GM21390 (cell line): ENCODE measurements around the gene C3.
"Not testable (repeated sequence)": the region's sequence is repeated elsewhere in the genome, so short reads cannot be mapped to it uniquely, and the experiment has no call there.

Experiments used
- ATAC-seq: cut with Tn5 transposase; IDR thresholded peaks from one replicate; pipeline ENCODE4 v1.9.1; 2021; ENCODE audit not compliant: unreplicated experiment

C3 gene

DNA sequence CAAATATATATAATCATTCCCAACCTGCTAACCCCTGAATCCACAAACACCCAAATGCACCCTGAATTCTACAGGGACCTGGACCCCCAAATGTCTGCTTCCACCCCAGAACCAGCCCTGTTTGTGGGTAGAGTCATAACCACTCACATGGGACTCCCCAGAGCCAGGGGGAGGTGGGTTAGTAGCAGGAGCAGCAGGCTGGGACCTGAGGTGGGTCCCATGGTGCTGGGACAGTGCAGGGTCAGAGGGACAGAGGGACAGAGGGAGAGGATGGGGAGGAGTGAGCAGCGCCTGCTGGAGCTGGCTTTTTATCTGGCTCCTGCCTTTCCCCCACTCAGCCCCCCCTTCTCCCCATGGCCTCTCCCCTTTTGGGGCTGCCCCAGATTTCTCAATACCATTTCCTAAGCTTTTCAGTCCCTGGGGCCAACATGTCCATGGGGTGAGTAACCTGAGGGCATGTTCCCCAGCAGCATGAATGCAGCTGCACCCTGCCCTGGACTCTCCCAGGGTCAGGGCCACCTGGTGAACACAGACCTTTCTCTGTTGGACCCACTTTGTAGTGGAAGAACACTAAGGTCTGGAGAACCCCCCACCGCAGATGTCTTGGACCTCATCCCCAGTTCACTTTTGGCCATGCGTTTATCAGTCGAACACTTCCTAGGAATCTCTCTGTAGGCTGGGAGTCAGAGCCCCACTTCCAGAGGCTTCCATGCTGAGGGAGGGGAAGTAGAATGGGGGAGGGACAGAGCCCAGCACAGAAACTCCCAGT, at the start of gene C3:
TSS of gene C3 (minus strand) at position 282 of the 769 bp plus-strand sequence. CDS start at position 221, 61 bp downstream.
- ATAC-seq, result no peak

DNA sequence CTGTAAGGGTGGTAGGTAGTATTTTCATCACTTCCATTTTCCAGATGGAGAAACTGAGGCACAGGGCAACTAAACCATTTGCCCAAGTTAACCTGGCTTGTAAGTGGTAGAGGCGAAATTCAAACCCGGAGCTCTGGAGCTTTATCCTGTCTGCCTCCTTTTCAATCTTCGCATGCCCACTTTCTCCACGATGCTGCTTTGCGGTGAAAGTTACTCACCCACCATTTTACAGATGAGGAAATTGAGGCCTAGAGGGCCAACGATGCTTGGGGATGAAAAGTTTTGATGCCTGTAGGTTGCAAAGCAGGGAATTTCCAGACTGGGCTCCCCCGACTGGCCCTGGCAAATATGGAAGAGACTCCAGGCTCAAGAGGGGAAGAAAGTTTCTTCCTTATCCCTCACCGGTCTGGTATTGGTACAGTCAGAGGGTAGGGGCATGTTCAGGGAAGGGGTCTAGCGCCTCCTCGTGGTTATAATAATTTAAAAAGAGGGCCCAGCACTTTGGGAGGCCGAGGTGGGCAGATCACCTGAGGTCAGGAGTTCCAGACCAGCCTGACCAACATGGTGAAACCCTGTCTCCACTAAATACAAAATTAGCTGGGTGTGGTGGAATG, 48.7 kb upstream of the C3 start:
- ATAC-seq, result no peak

- no peak for ATAC-seq
These were observed 47.9 kb upstream of the C3 start for GRCh38 chr19:6768236-6768785.

- ATAC-seq, result peak; percentile 55
These were observed 47.1 kb upstream of the C3 start, which contains the start of gene SH2D3A for GRCh38 chr19:6767357-6768235. TSS of gene SH2D3A (minus strand) at chr19:6767435. CDS start at chr19:6763748, 3,687 bp downstream.

DNA sequence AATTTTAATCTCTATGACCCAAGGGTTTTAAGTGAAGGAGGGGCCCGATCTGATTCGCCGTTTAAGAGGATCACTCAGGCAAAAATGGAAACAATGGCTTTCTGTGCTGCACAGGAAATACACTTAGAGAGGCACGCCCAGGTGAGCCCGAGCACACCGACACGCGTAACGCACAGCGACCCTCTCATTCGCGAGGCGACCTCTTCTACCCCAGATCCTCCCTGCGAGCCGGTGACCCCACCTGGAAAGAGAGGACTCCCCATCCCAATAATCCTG, 46.6 kb upstream of the C3 start:
- ATAC-seq, result peak; percentile 12

DNA sequence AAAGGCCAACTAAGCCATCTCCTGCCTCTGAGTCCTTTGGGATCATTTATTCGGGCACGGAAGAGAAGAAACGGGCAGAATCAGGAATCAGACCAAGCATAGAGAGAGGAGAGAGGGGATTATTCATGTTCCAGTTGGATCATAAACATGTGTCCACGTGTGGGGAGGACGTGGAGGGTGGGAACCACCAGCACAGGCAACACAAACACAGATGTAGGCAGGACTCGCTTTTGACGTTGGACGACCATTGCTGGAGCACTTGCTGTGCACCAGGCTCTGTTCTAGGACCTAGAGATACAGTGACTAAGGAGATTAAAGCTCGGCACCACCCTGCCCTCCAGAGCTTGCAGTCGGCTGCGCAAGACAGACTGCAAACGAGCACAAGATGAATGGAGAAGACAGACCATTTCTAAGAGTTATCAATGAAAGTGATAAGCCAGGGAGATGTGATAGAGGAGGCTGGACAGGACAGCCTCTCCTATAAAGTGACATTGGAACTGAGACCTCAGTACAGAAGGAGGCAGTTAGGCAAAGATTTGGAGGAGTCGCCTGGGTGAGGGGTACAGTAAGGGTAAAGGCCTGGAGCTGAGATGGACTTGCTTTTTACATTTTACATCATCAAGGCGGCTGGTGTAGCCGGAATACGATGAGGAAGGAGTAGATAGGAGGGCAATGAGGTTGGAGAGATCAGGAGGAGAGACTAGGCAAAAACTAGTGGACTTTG, 46.1 kb upstream of the C3 start:
- no peak for ATAC-seq

DNA sequence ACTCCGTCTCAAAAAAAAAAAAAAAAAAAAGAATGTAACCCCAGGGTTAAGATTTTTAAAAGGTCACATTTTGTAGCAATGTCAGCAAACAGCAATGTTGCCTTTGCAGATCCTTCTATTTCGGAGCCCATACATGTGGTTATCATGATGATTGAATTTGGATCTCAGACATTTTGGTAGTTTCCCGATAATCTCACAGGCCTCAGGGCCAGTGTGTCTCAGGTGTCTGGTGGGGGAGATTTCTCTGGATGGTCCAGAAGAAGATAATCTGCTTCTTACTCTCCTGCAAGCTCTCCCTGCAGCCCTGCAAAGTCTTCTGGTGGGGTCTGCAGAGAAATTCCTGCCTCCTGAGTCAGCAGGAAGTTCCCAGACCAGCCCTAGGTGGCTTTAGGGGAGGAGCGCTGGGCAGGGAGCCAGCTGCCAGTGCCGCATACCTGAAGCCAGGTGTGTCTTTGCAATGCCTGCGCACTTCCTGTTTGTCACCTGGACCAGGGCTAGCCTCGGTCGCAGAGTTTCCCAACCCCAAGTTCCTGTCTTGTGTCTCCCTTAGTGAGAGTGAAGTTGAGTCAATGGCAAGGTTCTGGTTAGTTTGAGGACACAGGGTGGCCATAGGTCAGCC, 45.4 kb upstream of the C3 start:
- no peak for ATAC-seq

GRCh38 chr19:6762253-6762797, 41.9 kb upstream of the C3 start:
- not testable (repeated sequence) for ATAC-seq

GRCh38 chr19:6761053-6761676, 40.7 kb upstream of the C3 start:
- ATAC-seq, result no peak

DNA sequence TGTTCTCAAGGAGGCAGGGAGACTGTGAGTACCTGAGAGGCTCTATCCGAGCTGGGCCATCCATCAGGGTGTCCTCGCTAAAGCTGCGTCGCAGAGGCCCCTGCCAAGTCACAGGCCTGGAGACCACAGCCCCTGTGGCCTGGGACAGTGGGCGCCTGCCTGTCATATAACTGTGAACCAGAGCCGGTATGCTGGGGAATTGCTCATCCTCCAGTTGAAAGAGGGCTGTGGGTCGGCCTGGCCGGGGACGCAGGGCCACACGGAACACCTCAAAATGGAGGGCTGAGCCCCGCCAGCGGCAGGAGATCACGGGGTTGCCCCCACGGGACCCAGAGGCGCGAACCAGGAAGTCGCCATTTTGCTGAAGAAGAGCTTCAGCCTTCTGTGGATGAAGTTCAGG, 40.2 kb upstream of the C3 start:
- ATAC-seq, result no peak

- ATAC-seq, result no peak
These were observed 34.4 kb upstream of the C3 start for GRCh38 chr19:6754653-6755463.

- ATAC-seq, result no peak
These were observed 33.7 kb upstream of the C3 start for GRCh38 chr19:6754136-6754535.

GRCh38 chr19:6753178-6754031, 33.0 kb upstream of the C3 start:
- ATAC-seq, result peak; percentile 76

DNA sequence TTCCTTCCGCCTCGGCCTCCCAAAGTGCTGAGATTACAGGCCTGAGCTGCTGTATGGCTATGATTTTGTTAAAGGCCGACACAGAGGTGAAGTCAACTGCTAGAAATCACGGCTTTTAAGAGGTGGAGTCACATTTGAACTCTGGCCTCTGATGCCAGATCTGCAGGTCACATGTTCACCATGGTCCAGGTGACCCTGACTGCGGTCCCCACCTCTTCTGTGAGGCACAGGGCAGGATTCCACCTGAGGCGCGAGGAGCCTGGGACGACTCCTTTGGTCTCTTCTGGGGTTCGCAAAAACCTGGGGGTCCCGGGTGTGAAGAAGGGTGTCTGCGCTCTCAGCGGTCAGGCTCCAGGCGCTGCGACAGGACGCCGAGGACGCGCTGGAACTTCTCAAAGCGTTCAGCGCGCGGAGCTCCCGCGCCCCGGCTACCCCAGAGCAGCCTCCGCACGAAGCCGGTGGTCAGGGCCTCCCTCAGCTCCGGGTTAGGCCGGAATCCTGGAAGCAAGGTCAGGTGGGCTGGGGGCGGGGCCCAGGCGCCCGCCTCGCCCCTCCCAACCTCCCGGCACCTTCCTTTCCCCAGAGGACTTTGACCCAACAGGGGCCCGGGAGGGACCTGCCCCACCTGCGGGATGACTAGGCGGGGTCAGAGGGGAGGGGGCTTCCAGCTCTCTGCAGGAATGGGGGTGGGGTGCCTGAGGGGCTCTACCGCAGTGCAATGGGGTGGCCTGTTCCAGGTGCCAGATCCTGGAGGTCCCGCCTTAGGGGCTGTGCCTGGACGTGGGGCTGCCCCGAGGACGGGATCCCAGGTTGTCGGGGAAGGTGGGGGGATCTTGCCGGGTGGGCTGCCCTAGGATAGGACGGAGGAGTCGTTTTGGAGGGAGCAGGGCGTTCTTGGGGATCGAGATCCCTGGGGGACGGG, 32.1 kb upstream of the C3 start:
- ATAC-seq, result no peak

- ATAC-seq, result no peak
These were observed 30.7 kb upstream of the C3 start for GRCh38 chr19:6751189-6751588.

DNA sequence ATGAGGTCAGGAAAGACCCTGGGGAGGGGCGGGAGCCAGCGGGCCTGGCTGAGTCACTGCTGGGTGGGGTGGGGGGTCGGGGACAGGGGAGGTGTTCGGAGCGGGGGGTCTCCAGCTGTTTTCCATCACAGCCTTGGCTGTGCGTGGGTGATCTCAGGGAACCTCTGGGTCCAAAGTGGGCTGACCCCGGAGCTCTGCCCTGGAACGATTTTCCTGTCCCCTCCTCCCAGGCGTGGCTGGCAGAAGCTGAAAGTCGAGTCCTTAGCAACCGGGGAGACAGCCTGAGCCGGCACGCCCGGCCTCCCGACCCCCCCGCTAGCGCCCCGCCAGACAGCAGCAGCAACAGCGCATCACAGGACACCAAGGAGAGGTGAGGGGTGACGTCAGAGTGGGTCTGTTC, 29.6 kb upstream of the C3 start:
- ATAC-seq, result no peak

DNA sequence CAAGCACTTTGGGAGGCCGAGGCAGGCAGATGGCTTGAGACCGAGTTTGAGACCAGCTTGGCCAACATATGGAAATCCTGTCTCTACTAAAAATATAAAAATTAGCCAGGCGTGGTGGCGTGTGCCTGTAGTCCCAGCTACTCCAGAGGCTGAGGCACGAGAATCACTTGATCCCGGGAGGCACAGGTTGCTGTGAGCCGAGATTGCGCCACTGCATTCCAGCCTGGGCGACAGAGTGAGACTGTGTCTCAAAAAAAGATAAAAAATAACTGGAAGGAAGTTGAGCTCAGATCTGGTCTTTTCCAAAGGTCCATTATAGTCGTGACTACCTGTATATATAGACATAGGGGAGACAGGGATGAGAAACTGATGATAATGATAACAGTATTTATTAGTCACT, 28.1 kb upstream of the C3 start:
- ATAC-seq, result not testable (repeated sequence)
